ENCODE measurements around the gene CHST14. TPM values are rescaled to one million over a fixed set of nuclear protein-coding genes. Genes with fewer than 3 reads are reported as not detected.

Gene CHST14
- total RNA-seq, 3 donors from 2014 or later, result 8.8 to 10.8 (median 9.3) TPM

DNA sequence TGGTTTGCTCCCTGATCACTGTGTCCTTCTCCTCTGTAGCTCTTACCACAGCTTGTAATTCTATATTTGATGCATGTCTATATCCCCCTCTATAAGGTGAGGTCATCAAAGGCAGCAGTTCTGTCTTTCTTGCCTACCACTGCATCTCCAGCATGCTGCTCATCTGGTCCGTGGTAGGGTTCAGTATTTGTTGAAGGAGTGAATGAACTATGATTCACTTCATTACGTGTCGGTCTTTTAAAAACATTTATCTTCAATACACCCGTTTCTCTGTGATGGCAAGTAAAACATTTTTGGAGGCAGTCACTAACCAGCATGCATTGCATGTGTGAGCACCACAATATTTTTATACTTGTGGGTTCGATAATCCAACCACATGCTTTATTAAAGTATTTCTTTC is 27.6 kb downstream of the CHST14 start:
- TF ChIP-seq, protein P1, sequence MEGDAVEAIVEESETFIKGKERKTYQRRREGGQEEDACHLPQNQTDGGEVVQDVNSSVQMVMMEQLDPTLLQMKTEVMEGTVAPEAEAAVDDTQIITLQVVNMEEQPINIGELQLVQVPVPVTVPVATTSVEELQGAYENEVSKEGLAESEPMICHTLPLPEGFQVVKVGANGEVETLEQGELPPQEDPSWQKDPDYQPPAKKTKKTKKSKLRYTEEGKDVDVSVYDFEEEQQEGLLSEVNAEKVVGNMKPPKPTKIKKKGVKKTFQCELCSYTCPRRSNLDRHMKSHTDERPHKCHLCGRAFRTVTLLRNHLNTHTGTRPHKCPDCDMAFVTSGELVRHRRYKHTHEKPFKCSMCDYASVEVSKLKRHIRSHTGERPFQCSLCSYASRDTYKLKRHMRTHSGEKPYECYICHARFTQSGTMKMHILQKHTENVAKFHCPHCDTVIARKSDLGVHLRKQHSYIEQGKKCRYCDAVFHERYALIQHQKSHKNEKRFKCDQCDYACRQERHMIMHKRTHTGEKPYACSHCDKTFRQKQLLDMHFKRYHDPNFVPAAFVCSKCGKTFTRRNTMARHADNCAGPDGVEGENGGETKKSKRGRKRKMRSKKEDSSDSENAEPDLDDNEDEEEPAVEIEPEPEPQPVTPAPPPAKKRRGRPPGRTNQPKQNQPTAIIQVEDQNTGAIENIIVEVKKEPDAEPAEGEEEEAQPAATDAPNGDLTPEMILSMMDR (IDR thresholded peaks at IDR 0.05), result no peak
- TF ChIP-seq POLR2A (IDR thresholded peaks at IDR 0.05), result no peak
- TF ChIP-seq POLR2AphosphoS5 (IDR thresholded peaks at IDR 0.05), result no peak

DNA sequence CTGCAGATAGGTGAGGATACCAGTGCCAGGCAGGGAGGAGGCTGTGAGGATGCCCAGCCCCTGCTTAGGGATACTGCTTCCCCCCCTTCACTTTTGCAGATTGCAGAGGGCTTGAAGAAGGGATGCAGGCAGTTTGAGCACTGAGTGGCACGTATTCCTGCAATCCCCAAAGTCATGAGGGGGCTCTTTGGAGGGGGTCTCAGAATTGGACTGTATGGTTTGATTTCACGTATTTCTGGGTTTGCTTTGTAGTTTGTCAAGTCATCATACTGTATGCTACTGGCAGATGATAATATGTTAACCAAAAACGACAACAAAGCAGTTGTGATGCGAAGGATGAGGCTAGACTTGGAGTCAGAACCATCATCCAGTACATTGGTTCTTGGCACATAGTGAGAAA is 28.1 kb downstream of the CHST14 start:
- H3K4me3 ChIP-seq, result no peak overlapping the region
- intact Hi-C loops (cut with DNase I; ENCODE audit: low total_unique reads), result no loop called here

More for the DNA sequence above, 27.6 kb downstream of the CHST14 start:
- Histone ChIP-seq H3K9me3 (no peaks in the 10 kb centered on the region), H3K27me3 (no peaks in the 10 kb centered on the region), H3K4me1 (no peaks in the 10 kb centered on the region), H3K36me3 (no peaks in the 10 kb centered on the region), H3K27ac (no peak overlapping the region), H3K4me3 (no peak overlapping the region)
- intact Hi-C loops (cut with DNase I; ENCODE audit: low total_unique reads), result no loop called here
- no peak for DNase-seq (ENCODE audit: low spot score in 2 of 2)

GRCh38 chr15:40499931-40500330 is 29.1 kb downstream of the CHST14 start:
- no peaks in the 10 kb centered on the region for H3K36me3 ChIP-seq
- DNase-seq (ENCODE audit: low spot score in 2 of 2), result no peak
- intact Hi-C loops (cut with DNase I; ENCODE audit: low total_unique reads), result no loop called here
- no peak overlapping the region for H3K4me3 ChIP-seq
- H3K9me3 ChIP-seq, result no peaks in the 10 kb centered on the region
- H3K27ac ChIP-seq, result no peak overlapping the region
- TF ChIP-seq, protein P1 (IDR thresholded peaks at IDR 0.05), result no peak
- no peak for TF ChIP-seq POLR2A (IDR thresholded peaks at IDR 0.05)
- no peak for TF ChIP-seq POLR2AphosphoS5 (IDR thresholded peaks at IDR 0.05)
- no peaks in the 10 kb centered on the region for H3K27me3 ChIP-seq
- H3K4me1 ChIP-seq, result no peaks in the 10 kb centered on the region

More for the DNA sequence above, 28.1 kb downstream of the CHST14 start:
- Histone ChIP-seq H3K4me1 (no peaks in the 10 kb centered on the region), H3K9me3 (no peaks in the 10 kb centered on the region), H3K36me3 (no peaks in the 10 kb centered on the region), H3K27ac (no peak overlapping the region), H3K27me3 (no peaks in the 10 kb centered on the region)
- DNase-seq (ENCODE audit: low spot score in 2 of 2), result no peak
- no peak for TF ChIP-seq POLR2AphosphoS5 (IDR thresholded peaks at IDR 0.05)
- TF ChIP-seq, protein P1 (IDR thresholded peaks at IDR 0.05), result no peak
- no peak for TF ChIP-seq POLR2A (IDR thresholded peaks at IDR 0.05)

GRCh38 chr15:40500568-40501330 is 30.0 kb downstream of the CHST14 start:
- Histone ChIP-seq H3K4me3 (no peak overlapping the region), H3K27ac (no peak overlapping the region), H3K36me3 (no peaks in the 10 kb centered on the region), H3K9me3 (no peaks in the 10 kb centered on the region), H3K27me3 (no peaks in the 10 kb centered on the region), H3K4me1 (no peaks in the 10 kb centered on the region)
- intact Hi-C loops (cut with DNase I; ENCODE audit: low total_unique reads), result no loop called here
- no peak for TF ChIP-seq POLR2AphosphoS5 (IDR thresholded peaks at IDR 0.05)
- TF ChIP-seq POLR2A (IDR thresholded peaks at IDR 0.05), result no peak
- TF ChIP-seq, protein P1 (IDR thresholded peaks at IDR 0.05), result no peak
- no peak for DNase-seq (ENCODE audit: low spot score in 2 of 2)

- no peaks in the 10 kb centered on the region for H3K36me3 ChIP-seq
- H3K27me3 ChIP-seq, result no peaks in the 10 kb centered on the region
- no peak for TF ChIP-seq POLR2A (IDR thresholded peaks at IDR 0.05)
- no peak for TF ChIP-seq POLR2AphosphoS5 (IDR thresholded peaks at IDR 0.05)
- TF ChIP-seq, protein P1 (IDR thresholded peaks at IDR 0.05), result no peak
- no peak overlapping the region for H3K27ac ChIP-seq
- intact Hi-C loops (cut with DNase I; ENCODE audit: low total_unique reads), result no loop called here
- no peaks in the 10 kb centered on the region for H3K4me1 ChIP-seq
- DNase-seq (ENCODE audit: low spot score in 2 of 2), result no peak
- no peaks in the 10 kb centered on the region for H3K9me3 ChIP-seq
- no peak overlapping the region for H3K4me3 ChIP-seq
Observed at GRCh38 chr15:40501487-40501886, 30.7 kb downstream of the CHST14 start.

Measured in breast epithelium (tissue), 4 donors.